Measurements from ENCODE around the gene IER5L.
"Not testable (repeated sequence)": the region's sequence is repeated elsewhere in the genome, so short reads cannot be mapped to it uniquely, and the experiment has no call there.

The IER5L gene

DNA sequence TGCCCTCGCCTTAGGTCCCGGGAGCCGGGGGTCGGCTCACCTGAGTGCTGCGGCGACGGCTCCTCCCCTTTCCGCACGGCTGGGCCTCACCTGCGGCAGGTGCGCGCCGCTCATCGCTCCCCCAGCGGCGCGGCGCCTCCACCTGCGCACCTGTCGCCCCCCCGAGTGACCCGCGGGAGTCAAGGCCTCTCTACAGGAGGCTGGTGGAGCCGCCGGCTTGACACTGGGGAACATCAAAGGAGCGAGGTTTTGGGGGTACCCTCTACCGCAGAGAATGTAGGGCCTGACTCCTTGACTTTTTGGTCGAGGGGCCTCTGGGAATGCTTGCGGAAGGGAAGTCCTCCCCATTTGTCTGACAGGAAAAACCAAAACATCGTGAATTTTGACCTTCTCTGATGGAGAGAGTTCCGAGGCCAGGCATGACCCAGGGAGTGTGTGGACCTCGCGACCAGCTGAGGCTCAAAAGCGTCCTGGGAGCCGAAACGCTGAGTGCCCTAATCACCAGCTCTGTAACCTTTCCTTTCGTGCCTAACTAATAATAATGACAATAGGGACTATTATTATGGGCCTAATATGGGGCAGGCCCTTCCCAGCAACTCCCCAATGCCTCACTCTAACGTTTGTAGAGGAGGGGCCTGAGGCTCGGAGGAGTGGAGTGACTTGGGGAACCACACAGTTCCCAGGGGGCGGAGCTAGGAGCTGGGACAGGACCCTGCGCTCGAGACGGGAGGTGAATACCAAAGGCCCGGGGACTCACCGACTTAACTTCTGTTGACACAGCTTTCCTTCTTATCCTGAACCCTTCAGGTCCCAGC lies 714 bp upstream of the IER5L start:
- no peak for DNase-seq (ENCODE audit: low spot score)

DNA sequence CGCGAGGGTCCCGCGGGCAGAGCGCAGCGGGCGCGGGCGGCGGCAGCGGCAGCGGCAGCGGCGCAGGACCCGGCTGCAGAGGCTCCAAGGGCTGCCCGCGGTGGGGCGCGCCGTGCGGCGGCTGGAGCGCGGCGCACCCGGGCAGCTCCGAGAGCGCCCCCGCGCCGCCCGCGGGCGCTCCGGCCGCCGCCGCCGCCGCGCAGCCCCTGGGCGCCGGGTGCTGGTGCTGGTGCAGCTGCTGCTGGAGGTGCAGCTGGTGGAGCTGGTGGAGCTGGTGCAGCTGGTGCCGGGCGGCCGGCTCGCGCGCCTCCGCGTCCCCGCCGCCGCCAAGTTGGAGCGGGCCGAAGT lies 644 bp downstream of the IER5L start:
- DNase-seq (ENCODE audit: low spot score) = peak; percentile 28

DNA sequence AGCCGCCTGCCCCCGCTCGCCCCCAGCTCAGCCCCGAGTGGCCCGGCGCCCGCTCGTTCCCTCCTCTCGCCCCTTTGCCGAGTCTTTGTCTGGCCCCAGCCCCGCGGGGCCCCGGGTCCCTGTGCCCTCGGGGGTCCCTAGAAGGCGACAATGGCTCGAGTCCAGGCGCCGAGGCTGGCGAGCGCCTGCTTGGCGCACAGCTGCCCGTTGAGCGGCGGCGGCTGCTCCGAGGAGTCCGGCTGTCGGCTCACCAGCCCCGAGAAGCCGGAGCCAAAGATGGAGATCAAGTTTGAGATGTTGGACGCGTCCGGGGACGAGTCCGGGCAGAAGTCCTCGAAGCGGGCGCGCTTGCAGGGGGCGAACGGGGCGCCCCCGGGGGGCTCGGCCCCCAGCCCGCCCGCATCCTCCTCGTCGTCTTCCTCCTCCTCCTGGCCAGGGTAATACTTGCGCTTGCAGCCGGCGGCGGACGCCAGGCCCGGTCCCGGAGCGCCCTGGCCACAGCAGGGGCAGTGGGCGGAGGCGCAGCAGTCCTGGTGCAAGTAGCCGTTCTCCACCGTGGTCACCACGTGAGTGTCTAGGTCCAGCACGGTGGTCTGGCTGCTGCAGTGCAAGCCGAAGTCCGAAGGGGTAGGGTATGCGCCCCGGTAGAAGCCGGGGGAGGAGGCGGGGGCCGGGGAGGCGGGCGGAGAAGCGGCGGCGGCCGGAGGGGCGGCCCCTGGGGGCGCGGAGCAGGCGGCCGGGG lies 1.2 kb downstream of the IER5L start:
- peak; percentile 36 for DNase-seq (ENCODE audit: low spot score)

GRCh38 chr9:129175825-129176633 lies 2.0 kb downstream of the IER5L start:
- peak; percentile 91 for DNase-seq (ENCODE audit: low spot score)

DNA sequence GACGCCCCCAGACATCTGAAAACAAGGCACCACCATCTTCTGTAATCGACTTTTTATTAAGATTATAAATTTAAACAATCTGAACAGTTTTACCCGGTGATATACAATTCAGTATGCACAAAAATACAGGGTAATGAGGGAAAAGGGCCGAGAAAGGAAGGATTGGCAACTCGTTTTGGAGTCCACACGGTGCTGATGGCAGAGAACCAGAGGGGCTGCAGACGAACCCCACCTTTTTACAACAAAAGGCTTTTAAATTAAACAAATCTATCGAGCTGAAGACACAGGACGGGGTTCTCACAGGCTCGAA lies 2.6 kb downstream of the IER5L start:
- no peak for DNase-seq (ENCODE audit: low spot score)

DNA sequence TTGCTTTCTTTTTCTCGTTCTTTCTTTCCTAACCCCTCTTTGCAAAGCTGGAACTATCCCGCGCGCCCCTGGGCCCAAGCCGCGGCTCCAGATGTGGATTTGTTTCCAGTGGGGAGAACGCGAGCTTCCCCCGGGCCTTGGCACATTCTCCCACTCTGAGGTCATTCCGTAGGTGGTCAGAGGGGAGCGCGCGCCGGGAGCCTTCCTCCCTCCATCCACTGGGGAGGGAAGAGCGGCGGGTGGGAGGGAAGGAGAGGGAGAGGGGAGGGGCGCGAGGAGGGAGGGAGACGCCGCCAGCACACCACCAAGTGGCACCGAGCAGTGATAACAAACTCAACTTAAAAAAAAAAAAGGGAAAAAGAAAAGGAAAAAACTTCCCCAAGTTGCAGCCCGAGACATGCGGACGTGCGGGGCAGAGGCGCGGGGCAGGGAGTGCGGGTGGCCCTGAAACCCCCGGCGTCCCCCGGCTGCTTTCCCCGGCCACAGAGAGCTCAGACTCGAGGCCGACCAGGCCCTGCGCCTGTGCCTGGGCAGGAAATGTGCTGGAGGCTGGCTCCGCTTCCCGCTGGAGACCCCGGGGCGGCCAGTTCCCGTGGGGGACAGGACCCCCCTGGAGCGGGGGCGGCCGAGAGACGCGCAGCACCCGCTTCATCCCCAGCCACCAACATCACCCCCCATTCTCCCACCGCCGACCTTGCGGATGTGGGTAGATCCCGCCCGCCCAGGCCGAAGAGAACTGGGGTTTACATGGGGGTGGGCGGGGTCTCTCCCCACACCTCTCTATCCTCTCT lies 3.1 kb downstream of the IER5L start:
- DNase-seq (ENCODE audit: low spot score) = peak; percentile 79

GRCh38 chr9:129174102-129174723 lies 3.8 kb downstream of the IER5L start:
- peak; percentile 86 for DNase-seq (ENCODE audit: low spot score)

DNA sequence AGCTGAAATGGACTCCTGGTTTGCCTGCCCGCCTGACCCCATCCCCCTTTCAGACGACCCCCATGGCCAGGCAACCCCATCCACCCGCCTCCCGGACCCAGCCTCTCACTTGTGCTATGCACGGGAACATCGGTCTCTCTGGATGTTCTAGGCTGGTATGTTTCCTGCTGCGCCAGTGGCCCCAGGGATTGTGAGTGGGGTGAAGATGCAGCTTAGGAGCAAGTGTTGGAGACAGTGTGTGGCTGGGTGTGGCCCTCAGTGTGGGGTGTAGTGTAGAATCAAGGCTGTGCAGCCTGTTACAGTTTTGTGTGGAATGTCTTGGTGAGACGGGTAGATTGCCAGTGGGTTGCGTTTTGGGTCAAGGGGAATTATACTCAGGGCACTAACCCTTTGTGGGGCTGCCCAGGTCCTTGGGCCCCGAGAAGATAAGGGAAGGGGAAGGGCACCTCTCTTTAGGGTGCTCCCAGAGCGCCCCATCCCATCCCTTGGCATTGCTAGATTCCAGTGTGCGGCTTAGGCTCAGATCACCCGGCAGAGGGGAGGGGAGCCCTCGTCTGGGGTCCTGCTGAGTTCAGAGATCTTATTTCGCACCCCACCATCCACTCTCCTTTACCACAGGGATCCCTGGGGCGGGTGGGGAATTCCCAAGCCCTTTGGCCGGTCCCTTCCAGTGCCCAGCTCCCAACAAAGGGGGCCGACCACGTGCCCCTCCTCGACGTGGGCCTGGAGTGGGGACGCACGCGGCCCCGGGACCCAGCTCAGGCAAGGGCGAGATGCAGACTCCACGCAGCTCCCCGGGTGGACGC lies 4.6 kb downstream of the IER5L start:
- no peak for DNase-seq (ENCODE audit: low spot score)

GRCh38 chr9:129172816-129173215 lies 5.2 kb downstream of the IER5L start:
- DNase-seq (ENCODE audit: low spot score) = no peak

DNA sequence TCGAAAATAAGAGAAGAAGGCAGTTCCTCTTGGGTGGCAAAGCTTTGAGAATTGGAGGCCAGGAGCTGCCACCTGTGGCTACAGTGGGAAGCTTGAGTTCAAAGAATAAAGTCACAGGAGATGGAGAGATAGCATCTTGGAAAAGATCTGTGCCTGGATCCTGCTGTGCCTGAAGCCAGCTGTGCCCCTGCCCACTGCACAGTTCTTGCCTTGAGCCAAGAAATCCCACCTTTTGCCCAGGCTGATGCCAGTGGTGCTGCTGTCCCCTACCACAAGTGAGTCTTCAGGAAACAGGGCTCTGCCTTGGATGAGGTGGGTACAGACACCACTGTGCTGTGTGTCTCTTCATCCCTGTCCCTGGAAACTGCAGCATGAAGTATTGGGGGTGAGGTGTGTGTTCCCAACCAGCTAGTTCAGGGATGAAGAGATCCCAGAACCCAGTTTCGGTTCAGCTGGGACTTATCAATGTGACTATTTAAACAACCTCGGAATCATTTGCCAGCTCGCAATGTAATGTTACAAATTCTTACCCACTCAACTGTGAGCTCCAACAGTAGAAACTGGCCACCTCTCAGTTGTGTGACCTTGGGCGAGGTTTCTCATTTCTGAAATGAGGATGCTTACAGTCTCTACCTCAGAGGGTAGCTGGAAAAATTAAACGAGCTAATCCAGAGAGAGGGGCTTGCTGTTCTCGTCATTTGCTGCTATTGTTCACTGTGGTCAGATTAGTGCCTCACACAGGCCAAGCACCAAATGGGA lies 5.9 kb downstream of the IER5L start:
- DNase-seq (ENCODE audit: low spot score) = no peak

DNA sequence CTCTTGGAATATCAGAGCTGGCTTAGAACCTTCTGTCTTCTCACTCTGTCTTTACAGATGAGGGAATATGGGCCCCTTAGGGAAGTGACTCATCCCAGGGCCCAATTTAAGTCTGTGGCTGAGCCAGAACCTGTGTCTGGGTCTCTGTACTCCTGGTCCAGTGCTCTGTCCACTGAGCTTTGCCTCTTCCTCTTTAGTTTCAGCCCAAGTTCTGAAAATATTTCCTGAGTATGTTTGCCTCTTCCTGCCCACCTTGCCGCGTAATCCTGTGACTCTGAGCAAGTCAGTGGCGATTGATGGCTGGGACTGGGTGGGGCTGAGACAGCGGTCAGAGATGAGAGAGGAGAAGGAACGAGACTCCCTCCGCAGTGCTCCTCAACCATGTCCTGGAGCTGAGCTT lies 7.8 kb downstream of the IER5L start:
- DNase-seq (ENCODE audit: low spot score) = no peak

- DNase-seq (ENCODE audit: low spot score) = peak; percentile 83
Observed at GRCh38 chr9:129166623-129167557, 11.2 kb downstream of the IER5L start.

GRCh38 chr9:129165198-129165597 lies 12.9 kb downstream of the IER5L start:
- DNase-seq (ENCODE audit: low spot score) = no peak

GRCh38 chr9:129164246-129164930 lies 13.7 kb downstream of the IER5L start:
- DNase-seq (ENCODE audit: low spot score) = no peak

DNA sequence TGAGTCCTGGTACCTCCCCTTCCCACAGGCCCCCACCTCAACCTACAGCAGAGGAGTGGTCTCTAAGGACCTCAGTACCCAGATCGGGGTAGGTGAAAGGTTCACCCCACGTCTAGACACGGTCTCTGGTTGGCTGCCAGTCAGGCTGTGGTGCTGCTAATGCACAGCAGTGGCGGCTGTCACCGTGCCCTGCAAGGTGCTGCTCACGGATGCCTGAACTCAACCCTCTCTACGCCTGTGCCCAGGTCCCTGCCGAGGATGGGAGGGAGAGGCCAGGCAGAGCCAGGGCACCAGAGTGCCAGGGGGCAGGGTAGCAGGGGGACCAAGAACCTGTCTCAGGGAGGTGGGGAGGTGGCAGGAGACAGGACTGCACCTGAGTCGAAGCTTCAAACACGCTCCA lies 14.3 kb downstream of the IER5L start:
- no peak for DNase-seq (ENCODE audit: low spot score)

- DNase-seq (ENCODE audit: low spot score) = not testable (repeated sequence)
Observed at GRCh38 chr9:129163198-129163670, 14.8 kb downstream of the IER5L start.

- DNase-seq (ENCODE audit: low spot score) = no peak
Observed at GRCh38 chr9:129162497-129163197, 15.4 kb downstream of the IER5L start.

DNA sequence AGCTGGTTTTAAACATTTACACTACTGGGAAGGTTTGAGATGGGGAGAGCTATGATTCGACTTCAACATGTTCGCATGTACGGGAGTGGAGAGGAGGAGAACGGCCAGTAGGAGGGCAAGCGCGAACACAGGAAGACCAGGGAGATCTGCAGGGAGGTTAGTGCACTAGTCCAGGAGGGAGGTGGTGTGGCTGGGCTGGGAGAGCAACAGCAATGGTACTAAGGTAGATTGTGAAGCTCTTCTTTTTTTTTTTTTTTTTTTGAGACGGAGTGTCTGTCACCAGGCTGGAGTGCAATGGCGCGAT lies 16.6 kb downstream of the IER5L start:
- DNase-seq (ENCODE audit: low spot score) = no peak
